ENCODE measurements around the gene GPR149.

Gene GPR149

GRCh38 chr3:154345422-154346122 is 84.4 kb downstream of the GPR149 start:
- no peak for DNase-seq

- DNase-seq: no peak
These were observed 91.4 kb downstream of the GPR149 start for GRCh38 chr3:154338570-154338969.

DNA sequence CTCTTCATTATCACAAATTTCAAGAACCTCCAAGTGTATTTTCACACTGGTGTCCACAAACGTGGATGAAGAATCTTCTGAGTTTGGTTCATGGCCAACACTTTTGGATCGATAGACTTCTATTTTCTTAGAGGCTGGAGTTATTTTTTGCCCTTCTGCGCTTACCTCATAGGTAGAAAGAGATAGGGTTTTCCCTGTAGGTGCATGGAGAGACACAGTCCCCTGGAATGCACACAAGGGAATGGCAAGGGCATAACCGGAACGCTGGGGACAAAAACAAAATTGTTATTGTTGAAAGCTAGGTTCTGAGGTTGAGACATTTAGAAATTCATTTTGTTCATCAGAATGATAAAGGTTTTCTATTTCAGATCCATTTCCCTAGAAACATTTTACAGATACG is 92.0 kb downstream of the GPR149 start:
- DNase-seq: no peak

- DNase-seq: no peak
These were observed 95.0 kb downstream of the GPR149 start for GRCh38 chr3:154334973-154335420.

GRCh38 chr3:154327871-154328270 is 102.1 kb downstream of the GPR149 start:
- no peak for DNase-seq

- no peak for DNase-seq
These were observed 105.1 kb downstream of the GPR149 start for GRCh38 chr3:154324919-154325318.

DNA sequence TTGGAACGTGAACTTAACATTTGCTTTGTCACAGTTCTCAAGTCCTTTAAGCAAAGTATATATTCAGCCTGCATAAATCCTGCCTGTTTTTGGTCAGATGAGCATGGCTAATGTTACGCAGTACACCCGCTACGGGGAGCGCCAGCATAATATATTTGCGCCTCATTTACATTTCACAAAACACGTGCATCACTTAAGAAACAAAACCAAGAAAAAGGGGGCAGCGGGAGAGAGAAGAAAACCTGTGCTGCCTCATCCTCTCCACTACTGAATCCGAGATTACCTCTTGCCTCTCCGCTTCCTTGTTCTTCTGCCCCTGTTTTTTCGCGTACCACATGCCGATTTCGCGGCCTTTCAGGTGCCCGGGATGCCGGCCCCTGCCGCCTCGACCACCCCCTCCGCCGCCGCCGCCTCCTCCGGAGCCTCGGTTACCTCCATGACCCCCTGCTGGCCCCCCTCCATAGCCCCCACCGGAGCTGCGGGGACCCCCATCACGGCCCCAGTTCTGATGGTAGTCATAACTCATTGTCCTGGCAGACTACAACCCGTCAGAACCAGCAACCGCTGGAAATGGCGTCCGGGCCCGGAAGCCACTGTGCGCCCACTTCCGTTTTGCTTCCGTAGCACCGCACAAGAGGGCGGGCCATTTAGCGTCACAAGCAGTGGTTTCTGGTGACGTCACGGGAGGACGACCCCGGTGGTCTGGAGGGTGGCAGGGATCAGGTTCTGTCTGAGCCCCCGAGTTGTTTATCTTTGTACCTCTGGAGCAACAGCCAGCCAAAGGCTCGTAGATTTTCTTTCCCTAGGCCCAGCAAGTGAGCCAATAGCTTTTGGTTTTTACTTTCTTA is 105.9 kb downstream of the GPR149 start, which contains the start of gene DHX36:
Gene DHX36, minus strand, starts transcription at position 597 of the 848 bp plus-strand sequence. Its CDS starts 71 bp downstream, at position 526.
- DNase-seq: peak; percentile 67 to 80 (median 76)

- DNase-seq: no peak
These were observed 112.8 kb downstream of the GPR149 start for GRCh38 chr3:154316974-154317767.

DNA sequence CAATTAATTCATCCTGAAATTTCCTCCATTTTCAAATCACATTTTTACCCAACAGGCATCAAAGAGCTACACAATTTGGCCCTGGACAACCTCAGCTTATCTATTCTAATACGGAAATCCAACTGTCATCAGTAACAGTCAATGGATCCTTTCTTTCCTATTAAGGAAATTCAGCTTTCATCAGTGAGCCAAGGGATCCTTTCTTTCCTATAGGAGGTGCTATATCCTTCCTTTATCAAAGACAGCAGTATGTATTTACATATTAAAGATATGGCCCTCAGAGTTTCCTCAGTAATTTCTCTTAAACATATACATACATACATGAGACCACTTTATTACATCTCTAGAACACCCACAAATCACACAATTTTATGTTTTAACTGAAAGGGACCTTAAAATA is 115.8 kb downstream of the GPR149 start:
- DNase-seq: no peak

- no peak for DNase-seq
These were observed 119.2 kb downstream of the GPR149 start for GRCh38 chr3:154310840-154311239.

DNA sequence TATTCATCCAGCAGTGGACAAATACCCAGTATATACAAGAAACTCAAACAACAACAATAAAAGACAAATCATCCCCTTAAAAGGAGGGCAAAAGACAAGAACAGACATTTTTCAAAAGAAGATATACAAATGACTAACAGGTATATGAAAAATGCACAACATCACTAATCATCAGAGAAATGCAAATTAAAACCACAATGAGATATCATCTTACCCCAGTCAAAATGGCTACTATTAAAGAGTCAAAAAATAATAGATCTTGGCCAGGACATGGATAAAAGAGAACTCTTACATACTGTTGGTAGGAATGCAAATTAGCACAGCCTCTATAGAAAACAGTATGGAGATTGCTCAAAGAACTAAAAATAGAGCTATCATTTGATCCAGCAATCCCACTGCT is 122.6 kb downstream of the GPR149 start:
- DNase-seq: no peak

- no peak for DNase-seq
These were observed 125.1 kb downstream of the GPR149 start for GRCh38 chr3:154304936-154305335.

DNA sequence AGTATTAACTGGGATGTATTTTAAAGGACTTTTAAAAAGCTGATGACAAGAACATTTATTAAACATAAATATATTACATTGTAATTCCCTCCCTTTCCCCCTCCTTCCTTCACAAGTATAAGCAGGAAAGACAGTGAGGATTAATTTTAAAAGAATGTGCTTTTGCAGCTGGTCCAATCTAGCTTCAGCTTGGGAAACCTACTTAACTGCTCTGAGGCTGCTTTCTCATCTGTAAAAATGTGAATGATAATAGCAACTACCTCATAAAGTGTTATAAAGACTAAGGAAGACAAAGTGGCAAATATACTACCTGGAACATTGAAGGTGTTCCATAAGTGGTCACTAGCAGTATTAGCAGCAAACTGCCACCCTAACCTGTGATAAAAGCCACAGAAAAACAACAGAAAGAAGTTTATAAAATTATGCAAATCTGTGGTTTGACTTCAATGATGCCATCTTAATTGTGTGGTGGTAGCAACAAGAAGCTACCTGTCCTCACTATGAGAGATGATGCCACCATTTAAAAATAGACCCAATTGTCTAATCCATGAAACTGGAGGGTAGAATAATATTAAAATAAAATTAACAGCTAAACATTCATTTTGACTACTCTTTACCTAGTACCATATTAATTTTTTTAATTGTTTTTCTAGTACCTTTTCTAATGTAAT is 125.7 kb downstream of the GPR149 start:
- DNase-seq: no peak

DNA sequence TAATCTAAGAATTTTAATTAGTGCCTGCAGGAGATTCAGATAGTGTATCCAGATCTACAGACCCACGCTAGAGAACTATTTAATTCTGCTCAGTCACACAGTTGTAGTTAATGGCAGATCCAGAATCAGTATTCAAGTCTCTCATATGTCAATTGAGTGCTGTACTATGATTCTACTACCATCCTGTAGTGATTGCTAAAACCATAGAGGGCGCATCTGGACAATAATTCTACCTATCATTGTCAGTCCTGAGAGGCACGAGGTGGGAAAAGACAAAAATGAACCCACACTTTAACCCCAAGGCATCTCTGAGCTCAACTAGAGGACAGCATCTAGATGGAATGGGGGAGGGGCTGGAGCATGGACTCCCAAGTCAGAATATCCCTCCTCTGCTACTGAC is 128.4 kb downstream of the GPR149 start:
- no peak for DNase-seq

- no peak for DNase-seq
These were observed 136.0 kb downstream of the GPR149 start for GRCh38 chr3:154294016-154294415.

GRCh38 chr3:154290187-154290586 is 139.8 kb downstream of the GPR149 start:
- DNase-seq: no peak
